ENCODE measurements around the gene ASTN1.

Gene ASTN1

GRCh38 chr1:176829261-176829660 is 335.3 kb downstream of the ASTN1 start:
- DNase-seq (ENCODE audit: low read depth) = no peak

- no peak for DNase-seq (ENCODE audit: low read depth)
Measured at GRCh38 chr1:176826265-176826664, 338.2 kb downstream of the ASTN1 start.

- DNase-seq (ENCODE audit: low read depth) = no peak
Measured at GRCh38 chr1:176820391-176821031, 344.0 kb downstream of the ASTN1 start.

- DNase-seq (ENCODE audit: low read depth) = no peak
Measured at GRCh38 chr1:176816232-176816631, 348.3 kb downstream of the ASTN1 start.

GRCh38 chr1:176815621-176816020 is 348.9 kb downstream of the ASTN1 start:
- DNase-seq (ENCODE audit: low read depth) = no peak

GRCh38 chr1:176811511-176812288 is 352.8 kb downstream of the ASTN1 start:
- no peak for DNase-seq (ENCODE audit: low read depth)

GRCh38 chr1:176809292-176809691 is 355.2 kb downstream of the ASTN1 start:
- no peak for DNase-seq (ENCODE audit: low read depth)

All from stimulated activated CD8-positive, alpha-beta memory T cell treated with anti-CD3 and anti-CD28 coated beads, Interleukin-12 subunit alpha, Interleukin-12 subunit beta, amount 100 ng/mL, for 1 hour (primary cell).